Measurements from ENCODE around the gene UPB1.

Gene UPB1

DNA sequence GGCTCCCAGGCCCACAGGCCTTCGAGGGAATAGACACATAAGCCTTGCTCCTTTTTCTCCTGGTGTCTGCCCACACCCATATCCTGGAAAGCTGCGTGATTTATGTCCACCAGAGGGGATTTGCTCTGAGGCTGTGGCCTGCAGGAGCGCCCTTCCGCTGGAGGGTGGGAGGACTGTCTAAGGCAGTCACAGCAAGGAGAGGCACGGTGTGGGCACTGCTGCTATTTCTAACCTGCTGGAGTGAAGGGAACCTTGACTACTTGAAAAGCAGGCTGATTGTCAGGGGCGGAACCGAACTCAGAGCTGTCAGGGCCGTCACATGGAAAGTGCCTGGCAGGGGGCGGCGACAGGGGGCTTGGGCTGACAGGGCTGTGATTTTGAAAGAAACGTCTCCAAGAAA, 3.7 kb downstream of the UPB1 start:
- no peaks in the 10 kb centered on the region for H3K9me3 ChIP-seq (ENCODE audit: control insufficient read depth, low read depth, low read length)
- peaks cover 2% of the 10 kb centered on the region for H3K4me1 ChIP-seq (ENCODE audit: control insufficient read depth, low read depth, low read length)
- no peak overlapping the region for H3K27ac ChIP-seq (ENCODE audit: low read length)
- H3K27me3 ChIP-seq (ENCODE audit: control insufficient read depth, insufficient read depth, low read length), result peaks cover 35% of the 10 kb centered on the region
- H3K4me3 ChIP-seq (ENCODE audit: low read length), result no peak overlapping the region
- H3K9ac ChIP-seq (ENCODE audit: low read length), result no peak overlapping the region
- H3K36me3 ChIP-seq (ENCODE audit: control insufficient read depth, low read depth, low read length), result no peaks in the 10 kb centered on the region

DNA sequence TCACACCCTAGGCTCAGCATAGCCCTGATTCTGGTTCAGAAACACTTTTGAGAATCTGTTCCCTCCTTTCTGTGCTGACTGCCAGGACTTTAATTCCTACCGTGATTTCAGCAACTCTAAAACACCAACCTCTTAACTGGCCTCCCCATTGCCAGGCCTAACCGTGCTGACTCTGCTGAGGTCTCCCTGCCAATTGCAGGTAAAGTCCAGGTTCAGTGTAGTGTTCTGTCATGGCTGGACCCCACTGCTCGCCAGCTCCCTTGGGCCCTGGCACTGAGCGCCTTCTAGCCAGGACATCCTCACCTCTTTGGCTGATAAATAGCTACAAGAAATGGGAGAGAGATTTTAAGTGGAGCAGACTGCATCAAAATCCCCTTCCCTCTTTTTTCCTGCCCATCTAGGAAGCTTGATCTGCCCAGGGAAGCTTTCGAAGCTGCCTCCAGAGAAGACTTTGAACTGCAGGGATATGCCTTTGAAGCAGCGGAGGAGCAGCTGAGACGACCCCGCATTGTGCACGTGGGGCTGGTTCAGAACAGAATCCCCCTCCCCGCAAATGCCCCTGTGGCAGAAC, 4.7 kb downstream of the UPB1 start:
- Histone ChIP-seq H3K27ac (ENCODE audit: low read length) (no peak overlapping the region), H3K4me1 (ENCODE audit: control insufficient read depth, low read depth, low read length) (peaks cover 2% of the 10 kb centered on the region), H3K36me3 (ENCODE audit: control insufficient read depth, low read depth, low read length) (no peaks in the 10 kb centered on the region), H3K27me3 (ENCODE audit: control insufficient read depth, insufficient read depth, low read length) (peaks cover 26% of the 10 kb centered on the region), H3K4me3 (ENCODE audit: low read length) (no peak overlapping the region), H3K9me3 (ENCODE audit: control insufficient read depth, low read depth, low read length) (no peaks in the 10 kb centered on the region), H3K9ac (ENCODE audit: low read length) (no peak overlapping the region)

DNA sequence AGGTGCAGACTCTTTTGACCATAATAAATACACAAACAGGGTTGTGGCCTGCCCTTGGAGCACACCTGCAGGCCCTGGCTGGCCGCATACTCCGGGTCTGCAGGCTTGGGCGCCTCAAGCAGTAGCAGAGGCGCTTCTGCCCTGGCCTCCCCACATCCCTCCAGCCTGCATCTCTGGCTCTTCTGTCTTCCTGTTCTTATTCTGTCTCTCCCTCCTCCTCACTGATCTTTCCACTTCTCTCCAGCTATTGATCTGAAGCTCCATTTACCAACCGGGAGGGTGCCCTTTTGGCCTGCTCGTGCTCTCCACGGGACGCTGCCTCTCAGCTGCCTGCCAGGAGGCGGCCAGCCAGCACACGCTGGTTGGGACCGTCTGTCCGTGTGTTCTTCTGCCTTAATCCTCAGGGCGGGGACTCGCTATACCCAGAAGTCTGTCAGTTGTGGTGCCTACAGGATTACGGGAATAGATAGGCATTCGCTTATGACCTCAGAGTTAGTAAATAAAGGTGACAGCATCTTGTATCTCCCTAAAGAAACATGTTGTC, 5.2 kb downstream of the UPB1 start:
- Histone ChIP-seq H3K27ac (ENCODE audit: low read length) (no peak overlapping the region), H3K36me3 (ENCODE audit: control insufficient read depth, low read depth, low read length) (no peaks in the 10 kb centered on the region), H3K27me3 (ENCODE audit: control insufficient read depth, insufficient read depth, low read length) (peaks cover 20% of the 10 kb centered on the region), H3K4me3 (ENCODE audit: low read length) (no peak overlapping the region), H3K9ac (ENCODE audit: low read length) (no peak overlapping the region), H3K4me1 (ENCODE audit: control insufficient read depth, low read depth, low read length) (peaks cover 2% of the 10 kb centered on the region), H3K9me3 (ENCODE audit: control insufficient read depth, low read depth, low read length) (no peaks in the 10 kb centered on the region)

DNA sequence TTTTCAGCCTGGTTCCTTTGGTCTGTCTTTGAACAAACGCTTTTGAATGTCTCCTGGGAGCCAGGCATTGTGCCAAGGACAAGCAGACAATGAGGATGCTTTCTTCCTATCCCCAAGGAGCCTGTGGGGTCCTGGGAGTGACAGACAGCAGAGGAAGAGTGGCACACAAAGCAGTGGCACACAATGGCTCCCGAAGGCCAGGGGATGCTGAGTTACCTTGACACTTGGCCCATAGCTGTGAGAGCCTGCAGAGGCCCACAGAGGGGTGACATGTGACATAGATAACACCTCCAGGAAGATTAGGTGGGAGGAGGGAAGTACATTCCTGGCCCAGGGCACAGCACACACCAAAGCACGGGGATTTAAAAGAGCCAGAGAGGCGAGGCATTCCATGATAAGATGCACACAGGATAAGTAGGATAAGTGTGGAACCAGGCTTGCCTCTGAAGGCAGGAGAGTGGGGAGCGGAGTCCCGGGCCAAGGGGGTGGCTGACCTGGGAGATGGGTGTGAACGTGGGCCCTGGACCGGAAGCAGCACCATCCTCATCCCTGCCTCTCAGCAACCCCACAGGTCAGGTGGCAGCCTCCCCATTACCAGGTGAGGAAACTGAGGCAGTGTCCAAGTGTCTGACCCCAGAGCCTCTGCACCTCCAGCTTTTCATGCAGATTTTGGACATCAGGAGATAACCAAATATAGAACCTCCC, 6.3 kb downstream of the UPB1 start:
- Histone ChIP-seq H3K36me3 (ENCODE audit: control insufficient read depth, low read depth, low read length) (no peaks in the 10 kb centered on the region), H3K9me3 (ENCODE audit: control insufficient read depth, low read depth, low read length) (no peaks in the 10 kb centered on the region), H3K9ac (ENCODE audit: low read length) (no peak overlapping the region), H3K4me3 (ENCODE audit: low read length) (no peak overlapping the region), H3K27ac (ENCODE audit: low read length) (no peak overlapping the region), H3K4me1 (ENCODE audit: control insufficient read depth, low read depth, low read length) (peaks cover 2% of the 10 kb centered on the region), H3K27me3 (ENCODE audit: control insufficient read depth, insufficient read depth, low read length) (peaks cover 9% of the 10 kb centered on the region)

DNA sequence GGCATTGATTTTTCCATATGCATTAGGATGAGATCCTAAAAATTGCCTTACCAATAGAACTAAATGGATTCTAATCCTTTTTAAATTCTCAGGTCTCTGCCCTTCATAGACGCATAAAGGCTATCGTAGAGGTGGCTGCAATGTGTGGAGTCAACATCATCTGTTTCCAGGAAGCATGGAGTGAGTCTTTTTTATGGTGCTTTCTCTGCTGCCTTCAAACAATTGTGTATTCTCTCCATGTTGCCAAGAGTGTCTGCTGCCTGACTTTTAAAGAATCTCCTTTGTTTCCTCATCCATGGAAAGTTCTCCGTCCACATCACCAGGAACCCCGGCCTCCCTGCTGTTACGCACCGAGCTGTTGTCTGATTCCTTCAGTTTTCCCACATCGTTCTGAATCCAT, 6.9 kb downstream of the UPB1 start:
- H3K36me3 ChIP-seq (ENCODE audit: control insufficient read depth, low read depth, low read length), result no peaks in the 10 kb centered on the region
- H3K4me1 ChIP-seq (ENCODE audit: control insufficient read depth, low read depth, low read length), result peaks cover 6% of the 10 kb centered on the region
- no peak overlapping the region for H3K27ac ChIP-seq (ENCODE audit: low read length)
- no peak overlapping the region for H3K4me3 ChIP-seq (ENCODE audit: low read length)
- no peaks in the 10 kb centered on the region for H3K9me3 ChIP-seq (ENCODE audit: control insufficient read depth, low read depth, low read length)
- H3K9ac ChIP-seq (ENCODE audit: low read length), result no peak overlapping the region
- peaks cover 4% of the 10 kb centered on the region for H3K27me3 ChIP-seq (ENCODE audit: control insufficient read depth, insufficient read depth, low read length)

DNA sequence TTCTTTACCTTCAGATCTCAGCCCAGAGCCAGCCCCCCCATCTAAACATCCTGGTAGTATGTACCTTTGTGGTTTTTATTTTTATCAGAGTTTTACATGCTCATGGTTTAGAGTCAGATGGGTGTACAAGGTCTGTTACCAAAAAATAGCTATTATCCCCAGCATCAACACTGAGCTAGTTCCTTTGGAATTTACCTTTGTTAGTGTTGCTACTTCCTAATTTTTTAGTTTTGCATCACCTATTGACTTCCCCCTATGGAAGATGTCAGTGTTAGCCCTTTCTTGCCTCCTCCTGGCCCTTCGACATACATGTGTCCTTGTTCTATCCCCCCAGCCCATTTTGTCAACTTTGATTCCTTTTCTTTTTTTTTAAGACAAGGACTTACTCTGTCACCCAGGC, 7.4 kb downstream of the UPB1 start:
- Histone ChIP-seq H3K9ac (ENCODE audit: low read length) (no peak overlapping the region), H3K27ac (ENCODE audit: low read length) (no peak overlapping the region), H3K4me3 (ENCODE audit: low read length) (no peak overlapping the region), H3K27me3 (ENCODE audit: control insufficient read depth, insufficient read depth, low read length) (no peaks in the 10 kb centered on the region), H3K9me3 (ENCODE audit: control insufficient read depth, low read depth, low read length) (no peaks in the 10 kb centered on the region), H3K4me1 (ENCODE audit: control insufficient read depth, low read depth, low read length) (peaks cover 11% of the 10 kb centered on the region), H3K36me3 (ENCODE audit: control insufficient read depth, low read depth, low read length) (no peaks in the 10 kb centered on the region)

GRCh38 chr22:24503137-24503842, 8.2 kb downstream of the UPB1 start:
- no peaks in the 10 kb centered on the region for H3K27me3 ChIP-seq (ENCODE audit: control insufficient read depth, insufficient read depth, low read length)
- H3K9ac ChIP-seq (ENCODE audit: low read length), result no peak overlapping the region
- H3K4me3 ChIP-seq (ENCODE audit: low read length), result no peak overlapping the region
- no peaks in the 10 kb centered on the region for H3K9me3 ChIP-seq (ENCODE audit: control insufficient read depth, low read depth, low read length)
- no peaks in the 10 kb centered on the region for H3K36me3 ChIP-seq (ENCODE audit: control insufficient read depth, low read depth, low read length)
- H3K27ac ChIP-seq (ENCODE audit: low read length), result no peak overlapping the region
- peaks cover 12% of the 10 kb centered on the region for H3K4me1 ChIP-seq (ENCODE audit: control insufficient read depth, low read depth, low read length)

DNA sequence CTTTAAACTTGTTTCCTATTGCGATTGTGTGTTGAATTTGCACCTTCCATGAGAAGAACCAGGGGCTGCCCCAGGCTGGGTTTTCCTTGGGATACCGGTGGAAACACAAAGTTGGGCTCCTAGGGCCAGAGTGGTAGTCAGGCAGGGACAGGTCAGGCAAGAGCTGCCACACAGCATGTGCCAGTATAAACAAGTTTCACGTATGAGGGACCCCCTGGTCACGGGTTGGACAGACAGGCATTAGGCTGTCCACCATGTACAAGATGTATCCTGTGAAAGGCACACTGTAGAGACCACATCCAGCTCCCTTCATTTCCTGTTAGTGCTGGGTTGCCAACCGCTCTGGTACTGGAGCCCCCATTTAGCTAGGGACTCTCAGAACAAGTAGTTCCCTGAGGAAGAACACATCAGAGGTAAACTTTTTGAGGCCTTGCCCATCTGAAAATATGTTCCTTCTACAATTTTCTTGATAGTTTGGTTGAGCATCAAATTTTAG, 8.8 kb downstream of the UPB1 start:
- Histone ChIP-seq H3K36me3 (ENCODE audit: control insufficient read depth, low read depth, low read length) (no peaks in the 10 kb centered on the region), H3K9me3 (ENCODE audit: control insufficient read depth, low read depth, low read length) (no peaks in the 10 kb centered on the region), H3K27ac (ENCODE audit: low read length) (no peak overlapping the region), H3K27me3 (ENCODE audit: control insufficient read depth, insufficient read depth, low read length) (no peaks in the 10 kb centered on the region), H3K4me1 (ENCODE audit: control insufficient read depth, low read depth, low read length) (peaks cover 12% of the 10 kb centered on the region), H3K9ac (ENCODE audit: low read length) (no peak overlapping the region), H3K4me3 (ENCODE audit: low read length) (no peak overlapping the region)

DNA sequence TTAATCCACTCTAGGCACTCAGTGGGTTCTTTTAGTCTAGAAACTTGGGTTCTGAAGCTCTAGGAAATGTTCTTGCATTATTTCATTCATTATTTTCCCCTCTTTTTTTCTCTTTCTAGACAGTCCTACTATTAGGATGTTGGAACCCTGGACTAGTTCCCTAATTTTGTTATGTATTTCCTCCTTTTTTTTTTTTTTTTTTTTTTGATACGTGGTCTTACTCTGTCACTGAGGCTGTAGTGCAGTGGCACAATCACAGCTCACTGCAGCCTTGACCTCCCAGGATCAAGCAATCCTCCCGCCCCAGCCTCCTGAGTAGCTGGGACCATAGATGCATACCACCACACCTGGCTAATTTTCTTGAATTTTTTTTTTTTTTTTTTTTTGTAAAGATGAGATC, 9.4 kb downstream of the UPB1 start:
- Histone ChIP-seq H3K27me3 (ENCODE audit: control insufficient read depth, insufficient read depth, low read length) (no peaks in the 10 kb centered on the region), H3K27ac (ENCODE audit: low read length) (no peak overlapping the region), H3K4me1 (ENCODE audit: control insufficient read depth, low read depth, low read length) (peaks cover 12% of the 10 kb centered on the region), H3K4me3 (ENCODE audit: low read length) (no peak overlapping the region), H3K9ac (ENCODE audit: low read length) (no peak overlapping the region), H3K9me3 (ENCODE audit: control insufficient read depth, low read depth, low read length) (no peaks in the 10 kb centered on the region), H3K36me3 (ENCODE audit: control insufficient read depth, low read depth, low read length) (no peaks in the 10 kb centered on the region)

DNA sequence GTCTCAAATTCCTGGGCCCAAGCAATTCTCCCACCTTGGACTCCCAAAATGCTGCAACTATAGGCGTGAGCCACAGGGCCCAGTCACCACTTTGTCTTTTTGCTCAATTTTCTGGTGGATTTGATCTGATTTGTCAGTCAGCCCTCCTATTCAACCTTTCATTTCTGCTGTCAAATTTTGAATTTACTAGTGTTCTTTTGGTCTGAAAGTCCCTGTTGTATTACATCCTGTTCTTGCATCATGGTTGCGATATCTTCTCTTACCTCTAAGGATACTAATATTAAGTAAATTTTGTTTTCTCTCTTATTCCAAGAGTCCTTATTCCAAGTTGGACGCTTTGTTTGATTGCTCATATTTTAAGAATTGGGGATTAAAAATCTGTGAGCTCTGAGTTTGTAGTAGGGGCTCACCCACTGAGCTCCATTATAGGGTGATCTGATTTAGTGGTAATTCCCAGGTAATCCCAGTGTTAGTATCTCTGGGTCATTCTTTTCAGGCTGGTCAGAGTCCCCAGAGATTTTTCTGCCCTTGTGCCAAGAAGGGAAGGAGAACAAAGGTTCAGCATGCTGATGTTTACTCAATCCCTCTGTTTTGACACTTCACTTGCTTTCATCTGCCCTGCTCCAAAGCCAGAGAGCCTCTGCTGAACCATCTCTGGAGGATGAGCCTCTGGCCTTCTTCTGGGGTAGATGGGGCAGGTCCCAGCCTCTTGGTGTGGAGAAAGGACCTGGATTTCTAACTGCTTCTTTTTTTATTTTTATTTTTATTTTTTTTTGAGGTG, 10.0 kb downstream of the UPB1 start:
- Histone ChIP-seq H3K4me3 (ENCODE audit: low read length) (no peak overlapping the region), H3K36me3 (ENCODE audit: control insufficient read depth, low read depth, low read length) (no peaks in the 10 kb centered on the region), H3K9ac (ENCODE audit: low read length) (no peak overlapping the region), H3K27ac (ENCODE audit: low read length) (no peak overlapping the region), H3K9me3 (ENCODE audit: control insufficient read depth, low read depth, low read length) (no peaks in the 10 kb centered on the region), H3K4me1 (ENCODE audit: control insufficient read depth, low read depth, low read length) (peaks cover 12% of the 10 kb centered on the region), H3K27me3 (ENCODE audit: control insufficient read depth, insufficient read depth, low read length) (no peaks in the 10 kb centered on the region)

GRCh38 chr22:24506802-24507438, 11.8 kb downstream of the UPB1 start:
- no peak overlapping the region for H3K9ac ChIP-seq (ENCODE audit: low read length)
- no peaks in the 10 kb centered on the region for H3K27me3 ChIP-seq (ENCODE audit: control insufficient read depth, insufficient read depth, low read length)
- no peak overlapping the region for H3K27ac ChIP-seq (ENCODE audit: low read length)
- H3K4me1 ChIP-seq (ENCODE audit: control insufficient read depth, low read depth, low read length), result peaks cover 12% of the 10 kb centered on the region
- no peaks in the 10 kb centered on the region for H3K36me3 ChIP-seq (ENCODE audit: control insufficient read depth, low read depth, low read length)
- no peaks in the 10 kb centered on the region for H3K9me3 ChIP-seq (ENCODE audit: control insufficient read depth, low read depth, low read length)
- no peak overlapping the region for H3K4me3 ChIP-seq (ENCODE audit: low read length)
